WERI-Rb-1 (cell line): ENCODE data around the gene NPIPA8.
"Not testable (repeated sequence)": the region's sequence is repeated elsewhere in the genome, so short reads cannot be mapped to it uniquely, and the experiment has no call there.

ENCODE experiments used
- DNase-seq: peaks from one replicate; pipeline ENCODE4 v3.0.0-alpha.2; 2020
- H3K27ac ChIP-seq: fragments of 250-450 bp; sonication (Bioruptor Pico); 2 replicates; pipeline ENCODE4 v1.5.1; 2020; ENCODE audit warnings: mild to moderate bottlenecking, moderate library complexity
- H3K27me3 ChIP-seq: fragments of 250-450 bp; sonication (Bioruptor Pico); 2 replicates; pipeline ENCODE4 v1.5.1; 2021; ENCODE audit warnings: mild to moderate bottlenecking, low read depth, moderate library complexity; ENCODE audit not compliant: insufficient read depth, severe bottlenecking
- H3K36me3 ChIP-seq: fragments of 250-450 bp; sonication (Bioruptor Pico); 2 replicates; pipeline ENCODE4 v1.5.1; 2020; ENCODE audit warnings: mild to moderate bottlenecking, moderate library complexity
- H3K4me3 ChIP-seq: 2 replicates; pipeline ENCODE4 v1.5.1; 2011; ENCODE audit warnings: low read depth, mild to moderate bottlenecking, control low read depth, low read length
- H3K9me3 ChIP-seq: fragments of 250-450 bp; sonication (Bioruptor Pico); 2 replicates; pipeline ENCODE4 v1.5.1; 2021; ENCODE audit warnings: mild to moderate bottlenecking, moderate library complexity; ENCODE audit not compliant: severe bottlenecking

Gene NPIPA8

GRCh38 chr16:18303059-18303706 lies 33.4 kb downstream of the NPIPA8 start:
- DNase-seq, H3K4me3 ChIP-seq, H3K36me3 ChIP-seq, H3K27ac ChIP-seq, H3K27me3 ChIP-seq, H3K9me3 ChIP-seq: not testable (repeated sequence)

GRCh38 chr16:18297714-18298113 lies 38.8 kb downstream of the NPIPA8 start:
- not testable (repeated sequence) for H3K9me3 ChIP-seq, DNase-seq, H3K36me3 ChIP-seq, H3K4me3 ChIP-seq, H3K27me3 ChIP-seq, H3K27ac ChIP-seq

GRCh38 chr16:18296931-18297330 lies 39.6 kb downstream of the NPIPA8 start:
- H3K27ac ChIP-seq, H3K9me3 ChIP-seq, H3K27me3 ChIP-seq, H3K4me3 ChIP-seq, DNase-seq, H3K36me3 ChIP-seq: not testable (repeated sequence)

GRCh38 chr16:18294371-18294770 lies 42.2 kb downstream of the NPIPA8 start:
- not testable (repeated sequence) for H3K36me3 ChIP-seq, H3K27me3 ChIP-seq, DNase-seq, H3K9me3 ChIP-seq, H3K4me3 ChIP-seq, H3K27ac ChIP-seq

- H3K4me3 ChIP-seq, H3K27ac ChIP-seq, H3K9me3 ChIP-seq, H3K27me3 ChIP-seq, DNase-seq, H3K36me3 ChIP-seq: not testable (repeated sequence)
These were observed 43.1 kb downstream of the NPIPA8 start for GRCh38 chr16:18293337-18293956.

- not testable (repeated sequence) for DNase-seq, H3K27ac ChIP-seq, H3K4me3 ChIP-seq, H3K36me3 ChIP-seq, H3K27me3 ChIP-seq, H3K9me3 ChIP-seq
These were observed 45.6 kb downstream of the NPIPA8 start for GRCh38 chr16:18290959-18291358.

GRCh38 chr16:18286342-18286741 lies 50.2 kb downstream of the NPIPA8 start:
- not testable (repeated sequence) for H3K9me3 ChIP-seq, H3K27ac ChIP-seq, H3K27me3 ChIP-seq, H3K4me3 ChIP-seq, H3K36me3 ChIP-seq, DNase-seq

- DNase-seq, result not testable (repeated sequence)
These were observed 56.2 kb downstream of the NPIPA8 start for GRCh38 chr16:18280319-18280718.

GRCh38 chr16:18276756-18277155 lies 59.8 kb downstream of the NPIPA8 start:
- H3K27ac ChIP-seq, H3K4me3 ChIP-seq, H3K36me3 ChIP-seq, DNase-seq, H3K9me3 ChIP-seq, H3K27me3 ChIP-seq: not testable (repeated sequence)

More at GRCh38 chr16:18280319-18280718, 56.2 kb downstream of the NPIPA8 start:
- not testable (repeated sequence) for H3K27ac ChIP-seq, H3K27me3 ChIP-seq, H3K36me3 ChIP-seq, H3K9me3 ChIP-seq, H3K4me3 ChIP-seq

GRCh38 chr16:18270171-18270570 lies 66.4 kb downstream of the NPIPA8 start:
- not testable (repeated sequence) for H3K36me3 ChIP-seq, DNase-seq, H3K27me3 ChIP-seq, H3K27ac ChIP-seq, H3K9me3 ChIP-seq, H3K4me3 ChIP-seq
